ENCODE measurements around the gene RINL.

RINL gene

DNA sequence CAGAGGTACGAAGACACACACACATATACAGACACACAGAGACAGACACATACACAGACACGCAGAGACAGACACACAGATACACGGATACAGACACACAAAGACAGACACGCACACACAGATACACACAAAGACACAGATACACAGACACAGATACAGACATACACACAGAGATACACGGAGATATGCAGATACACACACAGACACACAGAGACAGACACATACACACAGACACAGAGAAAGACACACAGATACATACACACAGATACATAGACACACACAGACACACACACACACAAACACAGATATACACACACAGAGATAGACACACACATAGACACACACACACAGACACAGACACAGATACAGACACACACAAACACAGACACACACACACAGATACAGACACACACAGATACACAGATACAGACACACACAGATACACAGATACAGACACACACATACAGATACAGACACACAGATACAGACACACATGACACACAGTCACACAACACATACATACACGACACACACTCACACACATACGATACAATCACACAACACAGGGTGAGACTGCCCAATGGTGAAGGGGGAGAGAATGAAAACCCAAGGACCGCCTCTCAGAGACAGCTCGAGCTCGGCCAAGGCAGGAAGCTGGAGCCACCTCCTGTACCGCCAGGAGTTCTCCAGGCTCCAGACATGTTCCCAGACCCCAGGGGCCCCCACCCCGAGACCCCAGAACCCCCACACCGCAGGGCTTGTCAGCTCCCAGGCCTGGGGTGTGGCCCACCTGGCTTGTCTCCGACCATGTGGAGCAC lies 42.7 kb upstream of the RINL start:
- TF ChIP-seq, protein P1, sequence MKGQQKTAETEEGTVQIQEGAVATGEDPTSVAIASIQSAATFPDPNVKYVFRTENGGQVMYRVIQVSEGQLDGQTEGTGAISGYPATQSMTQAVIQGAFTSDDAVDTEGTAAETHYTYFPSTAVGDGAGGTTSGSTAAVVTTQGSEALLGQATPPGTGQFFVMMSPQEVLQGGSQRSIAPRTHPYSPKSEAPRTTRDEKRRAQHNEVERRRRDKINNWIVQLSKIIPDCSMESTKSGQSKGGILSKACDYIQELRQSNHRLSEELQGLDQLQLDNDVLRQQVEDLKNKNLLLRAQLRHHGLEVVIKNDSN (IDR thresholded peaks at IDR 0.05), result no peak
- TF ChIP-seq RAD21 (IDR thresholded peaks at IDR 0.05; ENCODE audit: low read depth) (no peak), YY1 (IDR thresholded peaks at IDR 0.05; ENCODE audit: low read depth) (no peak), NFIC (IDR thresholded peaks at IDR 0.05) (no peak), EP300 (IDR thresholded peaks at IDR 0.05; ENCODE audit: borderline replicate concordance) (no peak), EGR1 (IDR thresholded peaks at IDR 0.05) (no peak), FOXM1 (IDR thresholded peaks at IDR 0.05; ENCODE audit: borderline replicate concordance, low read depth) (no peak), CEBPB (IDR thresholded peaks at IDR 0.05) (no peak), TEAD4 (IDR thresholded peaks at IDR 0.05) (no peak), TAF1 (IDR thresholded peaks at IDR 0.05; ENCODE audit: low read depth) (no peak), TCF12 (IDR thresholded peaks at IDR 0.05; ENCODE audit: low read depth) (no peak), CREB1 (IDR thresholded peaks at IDR 0.05; ENCODE audit: low read depth) (no peak), ZBTB7A (IDR thresholded peaks at IDR 0.05; ENCODE audit: low read depth) (no peak)
- TF ChIP-seq, protein P2, sequence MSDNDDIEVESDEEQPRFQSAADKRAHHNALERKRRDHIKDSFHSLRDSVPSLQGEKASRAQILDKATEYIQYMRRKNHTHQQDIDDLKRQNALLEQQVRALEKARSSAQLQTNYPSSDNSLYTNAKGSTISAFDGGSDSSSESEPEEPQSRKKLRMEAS (IDR thresholded peaks at IDR 0.05), result no peak
- TF ChIP-seq, protein P3, sequence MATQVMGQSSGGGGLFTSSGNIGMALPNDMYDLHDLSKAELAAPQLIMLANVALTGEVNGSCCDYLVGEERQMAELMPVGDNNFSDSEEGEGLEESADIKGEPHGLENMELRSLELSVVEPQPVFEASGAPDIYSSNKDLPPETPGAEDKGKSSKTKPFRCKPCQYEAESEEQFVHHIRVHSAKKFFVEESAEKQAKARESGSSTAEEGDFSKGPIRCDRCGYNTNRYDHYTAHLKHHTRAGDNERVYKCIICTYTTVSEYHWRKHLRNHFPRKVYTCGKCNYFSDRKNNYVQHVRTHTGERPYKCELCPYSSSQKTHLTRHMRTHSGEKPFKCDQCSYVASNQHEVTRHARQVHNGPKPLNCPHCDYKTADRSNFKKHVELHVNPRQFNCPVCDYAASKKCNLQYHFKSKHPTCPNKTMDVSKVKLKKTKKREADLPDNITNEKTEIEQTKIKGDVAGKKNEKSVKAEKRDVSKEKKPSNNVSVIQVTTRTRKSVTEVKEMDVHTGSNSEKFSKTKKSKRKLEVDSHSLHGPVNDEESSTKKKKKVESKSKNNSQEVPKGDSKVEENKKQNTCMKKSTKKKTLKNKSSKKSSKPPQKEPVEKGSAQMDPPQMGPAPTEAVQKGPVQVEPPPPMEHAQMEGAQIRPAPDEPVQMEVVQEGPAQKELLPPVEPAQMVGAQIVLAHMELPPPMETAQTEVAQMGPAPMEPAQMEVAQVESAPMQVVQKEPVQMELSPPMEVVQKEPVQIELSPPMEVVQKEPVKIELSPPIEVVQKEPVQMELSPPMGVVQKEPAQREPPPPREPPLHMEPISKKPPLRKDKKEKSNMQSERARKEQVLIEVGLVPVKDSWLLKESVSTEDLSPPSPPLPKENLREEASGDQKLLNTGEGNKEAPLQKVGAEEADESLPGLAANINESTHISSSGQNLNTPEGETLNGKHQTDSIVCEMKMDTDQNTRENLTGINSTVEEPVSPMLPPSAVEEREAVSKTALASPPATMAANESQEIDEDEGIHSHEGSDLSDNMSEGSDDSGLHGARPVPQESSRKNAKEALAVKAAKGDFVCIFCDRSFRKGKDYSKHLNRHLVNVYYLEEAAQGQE (IDR thresholded peaks at IDR 0.05; ENCODE audit: low read depth), result no peak

DNA sequence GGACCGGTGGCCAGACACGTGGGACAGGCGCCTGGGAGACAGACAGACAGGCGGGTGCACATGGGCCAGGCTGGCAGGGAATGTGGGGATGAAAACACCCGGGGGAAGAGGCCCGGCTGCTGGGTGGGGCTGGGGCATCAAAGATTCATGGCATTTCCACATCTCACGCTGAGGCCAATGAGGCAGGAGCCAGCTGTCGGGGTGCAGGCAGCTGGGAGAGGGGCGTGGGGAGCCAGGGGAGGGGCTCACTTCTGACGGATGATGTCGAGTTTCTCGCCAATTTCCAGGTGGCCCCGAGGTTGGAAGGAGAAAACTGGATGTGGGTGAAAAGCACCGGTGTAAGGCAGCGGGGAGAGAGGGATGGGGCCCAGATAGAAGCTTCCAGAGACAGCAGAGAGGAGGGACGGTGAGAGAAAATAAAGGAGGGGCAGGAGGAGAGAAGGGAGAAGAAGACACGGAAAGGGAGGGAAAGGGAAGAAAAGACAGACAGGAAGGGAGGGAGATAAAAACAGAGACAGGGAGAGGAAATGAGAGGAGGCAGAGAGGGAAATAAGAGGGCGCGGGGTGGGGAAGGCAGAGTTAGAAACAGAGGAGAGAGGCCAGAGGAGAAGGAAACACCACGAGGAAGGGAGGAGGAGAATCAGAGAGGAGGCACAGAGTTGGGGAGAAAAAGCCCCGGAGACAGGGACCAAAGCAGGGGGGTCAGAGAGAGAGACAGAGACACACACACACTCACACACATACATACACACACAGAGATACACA lies 41.9 kb upstream of the RINL start:
- TF ChIP-seq, protein P1 (IDR thresholded peaks at IDR 0.05), result no peak
- TF ChIP-seq EP300 (IDR thresholded peaks at IDR 0.05; ENCODE audit: borderline replicate concordance) (no peak), FOXM1 (IDR thresholded peaks at IDR 0.05; ENCODE audit: borderline replicate concordance, low read depth) (no peak), ZBTB7A (IDR thresholded peaks at IDR 0.05; ENCODE audit: low read depth) (no peak), CREB1 (IDR thresholded peaks at IDR 0.05; ENCODE audit: low read depth) (no peak), CEBPB (IDR thresholded peaks at IDR 0.05) (no peak), YY1 (IDR thresholded peaks at IDR 0.05; ENCODE audit: low read depth) (no peak), TEAD4 (IDR thresholded peaks at IDR 0.05) (no peak), RAD21 (IDR thresholded peaks at IDR 0.05; ENCODE audit: low read depth) (no peak)
- TF ChIP-seq, protein P2 (IDR thresholded peaks at IDR 0.05), result no peak

DNA sequence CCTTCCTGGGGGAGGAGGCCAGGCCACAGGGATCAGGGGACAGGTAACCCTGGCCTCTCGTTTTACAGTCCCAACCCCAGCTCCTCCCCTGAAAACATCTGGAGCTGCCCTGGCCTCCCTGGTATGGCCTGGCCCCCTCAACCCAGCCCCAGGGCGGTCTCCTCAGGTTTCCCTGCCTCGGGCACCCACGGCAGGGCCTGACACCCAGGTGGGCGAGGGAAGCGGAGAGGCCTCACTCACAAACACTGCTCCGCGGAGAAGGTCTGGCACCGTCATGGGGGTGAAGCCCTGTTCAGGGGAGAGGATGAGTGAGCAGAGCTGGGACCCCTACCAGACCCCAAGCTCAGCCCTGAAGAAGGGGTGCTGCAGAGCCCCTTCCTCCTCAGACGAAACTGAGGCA lies 40.5 kb upstream of the RINL start:
- TF ChIP-seq CEBPB (IDR thresholded peaks at IDR 0.05) (no peak), TCF12 (IDR thresholded peaks at IDR 0.05; ENCODE audit: low read depth) (no peak), EP300 (IDR thresholded peaks at IDR 0.05; ENCODE audit: borderline replicate concordance) (no peak)
- TF ChIP-seq, protein P1 (IDR thresholded peaks at IDR 0.05), result no peak

DNA sequence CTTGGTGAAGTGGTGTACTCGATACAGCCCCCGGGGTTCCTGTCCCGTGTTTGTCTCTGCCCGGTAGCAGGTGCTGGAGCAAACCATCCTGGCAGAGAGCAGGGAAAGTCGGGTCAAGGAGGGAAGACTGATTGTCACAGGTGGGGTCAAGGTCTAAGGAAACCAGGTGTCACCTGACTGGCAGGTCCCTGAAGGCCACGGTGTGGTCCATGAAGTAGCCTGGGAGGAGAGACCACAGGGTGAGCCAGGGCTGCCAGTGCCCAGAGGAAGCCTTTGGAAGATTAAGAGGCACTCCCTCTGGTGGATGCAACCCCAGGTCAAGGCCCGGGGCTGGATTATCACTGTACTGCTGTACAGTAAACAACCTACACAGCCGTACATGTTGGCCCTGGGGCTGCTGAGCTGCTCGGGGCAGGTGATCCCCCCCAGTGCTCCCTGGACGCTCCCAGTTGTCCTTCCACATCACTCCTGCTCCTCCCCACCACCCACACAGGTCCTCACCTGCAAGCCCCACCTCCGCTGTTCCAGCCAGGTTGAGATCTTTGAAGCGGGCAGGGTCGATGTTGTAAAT lies 39.9 kb upstream of the RINL start:
- TF ChIP-seq EGR1 (IDR thresholded peaks at IDR 0.05), result no peak
- TF ChIP-seq NFIC (IDR thresholded peaks at IDR 0.05), result no peak

DNA sequence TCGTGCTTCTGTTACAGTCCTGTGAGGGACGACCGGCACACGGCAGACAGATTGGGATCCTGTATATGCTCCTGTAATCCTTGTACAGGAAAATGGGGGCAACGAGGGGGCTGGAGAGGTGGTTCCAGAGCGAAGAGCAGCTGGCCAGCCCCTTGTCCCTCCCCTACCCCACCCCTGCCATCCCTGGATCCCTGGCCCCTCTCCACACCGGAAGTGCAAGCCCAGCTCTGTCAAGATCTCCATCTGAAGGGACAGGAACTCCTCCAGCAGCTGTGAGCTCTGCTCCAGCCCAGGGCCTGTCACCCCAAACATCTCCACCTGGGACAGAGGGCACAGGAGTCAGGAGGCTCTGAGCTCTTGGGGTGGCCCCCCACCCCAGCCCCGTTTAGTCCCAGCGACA lies 39.4 kb upstream of the RINL start:
- TF ChIP-seq, protein P1 (IDR thresholded peaks at IDR 0.05), result no peak
- TF ChIP-seq, protein P2 (IDR thresholded peaks at IDR 0.05), result no peak
- TF ChIP-seq FOXM1 (IDR thresholded peaks at IDR 0.05; ENCODE audit: borderline replicate concordance, low read depth) (no peak), TAF1 (IDR thresholded peaks at IDR 0.05; ENCODE audit: low read depth) (no peak), YY1 (IDR thresholded peaks at IDR 0.05; ENCODE audit: low read depth) (no peak), NFIC (IDR thresholded peaks at IDR 0.05) (no peak), ZBTB7A (IDR thresholded peaks at IDR 0.05; ENCODE audit: low read depth) (no peak), CEBPB (IDR thresholded peaks at IDR 0.05) (no peak), TEAD4 (IDR thresholded peaks at IDR 0.05) (no peak), CREB1 (IDR thresholded peaks at IDR 0.05; ENCODE audit: low read depth) (no peak)
- TF ChIP-seq, protein P3 (IDR thresholded peaks at IDR 0.05; ENCODE audit: low read depth), result no peak

All from Ishikawa (cell line).